Upper lobe of left lung (tissue), 4 donors: ENCODE data around the gene RASA3.
"Not testable (repeated sequence)": the region's sequence is repeated elsewhere in the genome, so short reads cannot be mapped to it uniquely, and the experiment has no call there.

Experiments used
- EP300 ChIP-seq, 4 donors: sonication (generic); formaldehyde crosslinking; IDR thresholded peaks; one replicate each; pipeline ENCODE4 v1.5.1; 2017; ENCODE audit warnings: antibody characterized with exemption in 4 of 4, control low read depth in 2 of 4
- TF ChIP-seq, protein P1 (sequence below), 6 experiments: fragments of 450-650 bp in 4 of 6; fragments of 200-600 bp in 2 of 6; sonication (generic) in 2 of 6; IDR thresholded peaks; one replicate each; pipeline ENCODE4 v1.5.1; 2016 to 2019; ENCODE audit warnings: antibody characterized with exemption in 6 of 6

DNA sequence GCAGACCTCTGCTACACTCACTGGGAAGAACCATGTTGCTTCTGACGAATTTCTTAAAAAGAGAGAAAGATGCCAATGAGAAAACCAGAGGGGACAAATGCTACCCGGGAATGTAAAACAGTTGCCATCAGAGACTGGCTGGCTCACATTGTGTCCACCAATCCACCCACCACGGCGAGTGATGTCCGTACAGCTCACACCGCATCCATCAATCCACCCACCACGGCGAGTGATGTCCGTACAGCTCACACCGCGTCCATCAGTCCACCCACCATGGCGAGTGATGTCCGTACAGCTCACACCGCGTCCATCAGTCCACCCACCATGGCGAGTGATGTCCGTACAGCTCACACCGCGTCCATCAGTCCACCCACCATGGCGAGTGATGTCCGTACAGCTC is 19.0 kb downstream of the RASA3 start:
- TF ChIP-seq, protein P1, sequence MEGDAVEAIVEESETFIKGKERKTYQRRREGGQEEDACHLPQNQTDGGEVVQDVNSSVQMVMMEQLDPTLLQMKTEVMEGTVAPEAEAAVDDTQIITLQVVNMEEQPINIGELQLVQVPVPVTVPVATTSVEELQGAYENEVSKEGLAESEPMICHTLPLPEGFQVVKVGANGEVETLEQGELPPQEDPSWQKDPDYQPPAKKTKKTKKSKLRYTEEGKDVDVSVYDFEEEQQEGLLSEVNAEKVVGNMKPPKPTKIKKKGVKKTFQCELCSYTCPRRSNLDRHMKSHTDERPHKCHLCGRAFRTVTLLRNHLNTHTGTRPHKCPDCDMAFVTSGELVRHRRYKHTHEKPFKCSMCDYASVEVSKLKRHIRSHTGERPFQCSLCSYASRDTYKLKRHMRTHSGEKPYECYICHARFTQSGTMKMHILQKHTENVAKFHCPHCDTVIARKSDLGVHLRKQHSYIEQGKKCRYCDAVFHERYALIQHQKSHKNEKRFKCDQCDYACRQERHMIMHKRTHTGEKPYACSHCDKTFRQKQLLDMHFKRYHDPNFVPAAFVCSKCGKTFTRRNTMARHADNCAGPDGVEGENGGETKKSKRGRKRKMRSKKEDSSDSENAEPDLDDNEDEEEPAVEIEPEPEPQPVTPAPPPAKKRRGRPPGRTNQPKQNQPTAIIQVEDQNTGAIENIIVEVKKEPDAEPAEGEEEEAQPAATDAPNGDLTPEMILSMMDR (IDR thresholded peaks at IDR 0.05) = not testable (repeated sequence)
- not testable (repeated sequence) for TF ChIP-seq EP300 (IDR thresholded peaks at IDR 0.05)
